Thoracic aorta (tissue), 2 donors: ENCODE measurements around the gene DUSP9. TPM values are rescaled to one million over a fixed set of nuclear protein-coding genes. Genes with fewer than 3 reads are reported as not detected.

ENCODE experiments used
- ATAC-seq: fragments of 150-250 bp; one replicate; pipeline ENCODE4 v1.8.0; 2017; ENCODE audit warnings: low read depth; ENCODE audit not compliant: insufficient number of reproducible peaks, low FRiP score
- DNase-seq: peaks from one replicate; pipeline ENCODE4 v3.0.0-alpha.2; 2020; ENCODE audit warnings: low spot score
- H3K27ac ChIP-seq, 2 donors: fragments of 200-600 bp; sonication (generic); 1 replicate in 1 of 2; 2 replicates in 1 of 2; pipeline ENCODE4 v1.5.1; 2016; ENCODE audit warnings: mild to moderate bottlenecking in 2 of 2, moderate library complexity in 2 of 2
- H3K27me3 ChIP-seq: fragments of 200-600 bp; sonication (generic); replicated peaks from 2 replicates; pipeline ENCODE4 v1.6.0; 2016; ENCODE audit warnings: mild to moderate bottlenecking; ENCODE audit not compliant: insufficient read depth
- H3K36me3 ChIP-seq: fragments of 200-600 bp; sonication (generic); one replicate; pipeline ENCODE4 v1.5.1; 2016
- H3K4me1 ChIP-seq, 2 donors: fragments of 200-600 bp; sonication (generic); 1 replicate in 1 of 2; 2 replicates in 1 of 2; pipeline versions ENCODE4 v1.5.1 to v1.6.0; 2016; ENCODE audit warnings: low read depth in 2 of 2, mild to moderate bottlenecking in 1 of 2; ENCODE audit not compliant: control insufficient read depth in 1 of 2
- H3K4me3 ChIP-seq: fragments of 200-600 bp; sonication (generic); 2 replicates; pipeline ENCODE4 v1.5.1; 2016; ENCODE audit warnings: mild to moderate bottlenecking
- H3K9me3 ChIP-seq: fragments of 200-600 bp; sonication (generic); 2 replicates; pipeline ENCODE4 v1.5.1; 2016
- total RNA-seq, 2 donors: library from RNA; depleted of rRNA; stranded (reverse); fragments of >200 nt; gene quantifications; one replicate each; pipeline versions ENCODE4 v1.1.0 to v1.2.3, GENCODE V29; 2016
- TF ChIP-seq, protein P1 (sequence below): fragments of 200-600 bp; sonication (generic); IDR thresholded peaks from one replicate; pipeline ENCODE4 v1.5.1; 2019; ENCODE audit warnings: antibody characterized with exemption

DUSP9 gene, protein sequence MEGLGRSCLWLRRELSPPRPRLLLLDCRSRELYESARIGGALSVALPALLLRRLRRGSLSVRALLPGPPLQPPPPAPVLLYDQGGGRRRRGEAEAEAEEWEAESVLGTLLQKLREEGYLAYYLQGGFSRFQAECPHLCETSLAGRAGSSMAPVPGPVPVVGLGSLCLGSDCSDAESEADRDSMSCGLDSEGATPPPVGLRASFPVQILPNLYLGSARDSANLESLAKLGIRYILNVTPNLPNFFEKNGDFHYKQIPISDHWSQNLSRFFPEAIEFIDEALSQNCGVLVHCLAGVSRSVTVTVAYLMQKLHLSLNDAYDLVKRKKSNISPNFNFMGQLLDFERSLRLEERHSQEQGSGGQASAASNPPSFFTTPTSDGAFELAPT
- total RNA-seq, result not detected

DNA sequence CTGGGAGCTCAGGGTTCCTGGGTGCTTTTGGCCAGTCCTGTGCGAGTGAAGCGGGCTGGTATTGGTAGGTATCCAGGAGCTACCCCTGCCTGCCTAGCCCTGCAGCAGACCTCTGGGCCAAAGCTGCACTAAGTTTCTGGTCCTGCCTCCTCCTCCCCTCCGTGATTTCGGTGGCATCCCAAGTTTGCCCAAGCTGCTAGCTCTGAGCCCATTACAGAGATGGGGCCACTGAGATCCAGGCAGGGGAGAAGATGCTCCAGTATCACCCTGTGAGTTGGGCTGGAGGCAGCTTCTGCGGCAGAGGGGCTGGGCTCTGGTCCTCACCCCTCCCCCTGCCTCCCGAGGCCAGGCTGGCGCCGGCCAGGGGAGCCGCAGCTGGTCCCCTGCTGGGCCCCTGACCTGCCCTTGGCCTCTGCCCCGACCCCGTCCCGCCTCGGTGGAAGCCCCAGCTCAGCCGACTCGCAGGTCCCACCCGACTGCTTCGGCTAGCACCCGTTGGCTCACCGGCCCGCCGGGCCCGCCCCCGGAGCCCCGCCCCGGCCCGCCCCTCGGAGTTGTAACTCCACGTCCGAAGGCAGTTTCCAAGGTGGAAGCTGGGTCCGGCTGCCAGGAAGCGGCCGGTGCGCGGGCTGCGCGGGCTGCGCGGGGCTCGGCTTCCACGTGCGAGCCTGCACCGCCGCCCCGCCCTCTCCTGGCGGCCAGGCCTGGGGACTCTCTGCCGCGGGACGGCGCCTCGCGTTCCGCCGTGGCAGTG is at the start of gene DUSP9:
Gene DUSP9, plus strand, starts transcription at position 584 of the 754 bp plus-strand sequence. CDS start 751 bp downstream, outside the sequence.
- ATAC-seq, result no peak
- Histone ChIP-seq H3K4me3 (peak within 1 kb of the TSS; percentile 49), H3K4me1 (peaks cover 0 to 20% of the 10 kb centered on the region in 2 donors), H3K27me3 (no peaks in the 10 kb centered on the region), H3K9me3 (no peaks in the 10 kb centered on the region), H3K36me3 (no peaks in the 10 kb centered on the region), H3K27ac (no peak within 1 kb of the TSS)
- no peak for DNase-seq
- TF ChIP-seq, protein P1, sequence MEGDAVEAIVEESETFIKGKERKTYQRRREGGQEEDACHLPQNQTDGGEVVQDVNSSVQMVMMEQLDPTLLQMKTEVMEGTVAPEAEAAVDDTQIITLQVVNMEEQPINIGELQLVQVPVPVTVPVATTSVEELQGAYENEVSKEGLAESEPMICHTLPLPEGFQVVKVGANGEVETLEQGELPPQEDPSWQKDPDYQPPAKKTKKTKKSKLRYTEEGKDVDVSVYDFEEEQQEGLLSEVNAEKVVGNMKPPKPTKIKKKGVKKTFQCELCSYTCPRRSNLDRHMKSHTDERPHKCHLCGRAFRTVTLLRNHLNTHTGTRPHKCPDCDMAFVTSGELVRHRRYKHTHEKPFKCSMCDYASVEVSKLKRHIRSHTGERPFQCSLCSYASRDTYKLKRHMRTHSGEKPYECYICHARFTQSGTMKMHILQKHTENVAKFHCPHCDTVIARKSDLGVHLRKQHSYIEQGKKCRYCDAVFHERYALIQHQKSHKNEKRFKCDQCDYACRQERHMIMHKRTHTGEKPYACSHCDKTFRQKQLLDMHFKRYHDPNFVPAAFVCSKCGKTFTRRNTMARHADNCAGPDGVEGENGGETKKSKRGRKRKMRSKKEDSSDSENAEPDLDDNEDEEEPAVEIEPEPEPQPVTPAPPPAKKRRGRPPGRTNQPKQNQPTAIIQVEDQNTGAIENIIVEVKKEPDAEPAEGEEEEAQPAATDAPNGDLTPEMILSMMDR, result no peak

GRCh38 chrX:153598541-153599191 is 48.3 kb upstream of the DUSP9 start, which contains the start of gene CCNQ:
Gene CCNQ, minus strand, starts transcription at chrX:153599139. Its CDS starts 66 bp downstream, at chrX:153599073.
- ATAC-seq (peak; percentile 30), DNase-seq (no peak)
- Histone ChIP-seq H3K4me1 (peaks cover 0 to 17% of the 10 kb centered on the region in 2 donors), H3K4me3 (peak within 1 kb of the TSS; percentile 81), H3K27me3 (no peaks in the 10 kb centered on the region), H3K27ac (peak within 1 kb of the TSS in 1 of 2 donors; percentile 49), H3K9me3 (no peaks in the 10 kb centered on the region), H3K36me3 (no peaks in the 10 kb centered on the region)
- TF ChIP-seq, protein P1, result no peak

DNA sequence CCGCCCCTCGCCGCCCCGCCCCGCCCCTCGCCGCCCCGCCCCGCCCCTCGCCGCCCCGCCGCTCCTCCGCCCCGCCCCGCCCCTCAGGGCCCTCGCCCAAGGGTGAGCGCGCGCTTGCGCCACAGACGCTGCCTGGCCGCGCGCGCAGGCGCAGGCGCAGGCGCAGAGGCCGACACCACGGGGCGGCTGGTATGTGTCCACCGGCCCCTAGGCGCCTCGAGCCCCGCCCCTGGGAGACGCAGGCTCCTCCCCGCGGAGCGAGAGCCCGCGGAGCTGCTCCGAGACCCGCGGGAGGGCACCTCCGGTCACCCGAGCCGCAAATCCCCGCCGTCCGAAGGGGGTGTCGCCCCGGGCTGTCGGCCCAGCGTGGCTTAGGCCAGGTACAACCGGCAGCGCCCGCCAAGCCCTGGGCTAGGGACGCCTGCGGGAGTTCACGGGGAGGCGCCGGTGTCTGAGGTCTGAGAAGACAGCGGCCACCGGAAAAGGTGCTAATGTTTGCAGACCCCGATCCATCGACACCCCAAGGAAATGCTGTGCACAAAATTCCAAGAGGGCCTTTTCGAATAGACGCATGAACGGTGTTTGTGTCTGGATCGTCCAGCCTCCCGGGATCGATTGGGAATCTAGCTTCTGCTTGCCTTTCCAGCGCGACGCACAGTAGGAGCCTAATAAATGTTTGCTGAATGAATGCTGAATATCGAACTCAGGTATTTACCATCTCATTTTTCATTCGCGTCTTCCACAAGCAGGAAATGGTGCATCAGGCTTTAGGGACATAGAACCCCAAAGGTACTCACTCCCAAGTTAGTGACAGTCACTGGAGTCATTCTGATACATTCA is 47.6 kb upstream of the DUSP9 start:
- no peak overlapping the region for H3K27ac ChIP-seq
- ATAC-seq, result peak; percentile 83
- TF ChIP-seq, protein P1, result no peak

GRCh38 chrX:153600032-153600373 is 47.0 kb upstream of the DUSP9 start:
- DNase-seq (no peak), ATAC-seq (no peak)
- Histone ChIP-seq H3K9me3 (no peaks in the 10 kb centered on the region), H3K27ac (no peak overlapping the region), H3K27me3 (no peaks in the 10 kb centered on the region), H3K4me1 (peaks cover 0 to 17% of the 10 kb centered on the region in 2 donors), H3K4me3 (peak overlapping the region; percentile 81), H3K36me3 (no peaks in the 10 kb centered on the region)
- TF ChIP-seq, protein P1, result no peak

More for the DNA sequence above, 47.6 kb upstream of the DUSP9 start:
- H3K27me3 ChIP-seq, result no peaks in the 10 kb centered on the region
- no peaks in the 10 kb centered on the region for H3K36me3 ChIP-seq
- no peaks in the 10 kb centered on the region for H3K9me3 ChIP-seq
- DNase-seq, result peak; percentile 23
- peak overlapping the region; percentile 81 for H3K4me3 ChIP-seq
- peaks cover 0 to 17% of the 10 kb centered on the region in 2 donors for H3K4me1 ChIP-seq
